Measurements from ENCODE around the gene TFRC. TPM values are rescaled to one million over a fixed set of nuclear protein-coding genes. Genes with fewer than 3 reads are reported as not detected.

TFRC gene
- total RNA-seq, 3 donors from 2014 or later = 57.6 to 116 (median 80.3) TPM

- no peaks in the 10 kb centered on the region for H3K4me1 ChIP-seq
- TF ChIP-seq POLR2A (IDR thresholded peaks at IDR 0.05) (no peak), POLR2AphosphoS5 (IDR thresholded peaks at IDR 0.05) (no peak), CTCF (IDR thresholded peaks at IDR 0.05) (no peak)
- H3K9me3 ChIP-seq = no peaks in the 10 kb centered on the region
- DNase-seq (ENCODE audit: low spot score in 2 of 2) = no peak
- intact Hi-C loops (cut with DNase I; ENCODE audit: low total_unique reads) = no loop called here
- peaks cover 4% of the 10 kb centered on the region for H3K36me3 ChIP-seq
- no peaks in the 10 kb centered on the region for H3K27me3 ChIP-seq
- no peak overlapping the region for H3K4me3 ChIP-seq
- H3K27ac ChIP-seq = no peak overlapping the region
Observed at GRCh38 chr3:196050597-196050996, 31.3 kb downstream of the TFRC start.

DNA sequence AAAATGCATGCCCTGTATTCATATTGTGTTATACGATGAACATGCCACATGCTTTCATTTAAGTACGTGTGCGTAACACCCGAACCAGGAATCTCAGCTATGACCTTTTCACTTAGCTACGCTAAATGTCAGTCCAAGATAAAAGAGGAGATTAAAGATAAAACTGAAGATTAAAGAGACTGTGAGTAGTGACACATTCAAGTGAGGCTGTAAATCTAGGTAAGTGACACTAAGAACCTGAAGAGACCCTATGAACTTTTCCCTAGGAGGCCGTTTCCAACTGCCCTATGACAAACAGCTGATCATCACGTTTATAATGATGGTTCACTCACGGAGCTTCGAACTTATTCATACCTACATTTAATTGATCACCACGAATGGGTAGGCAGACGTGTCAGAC lies 32.2 kb downstream of the TFRC start:
- intact Hi-C loops (cut with DNase I; ENCODE audit: low total_unique reads) = no loop called here
- no peak overlapping the region for H3K27ac ChIP-seq
- TF ChIP-seq POLR2A (IDR thresholded peaks at IDR 0.05) = no peak
- TF ChIP-seq CTCF (IDR thresholded peaks at IDR 0.05) = no peak
- no peak for TF ChIP-seq POLR2AphosphoS5 (IDR thresholded peaks at IDR 0.05)
- no peak for DNase-seq (ENCODE audit: low spot score in 2 of 2)
- no peaks in the 10 kb centered on the region for H3K4me1 ChIP-seq
- no peaks in the 10 kb centered on the region for H3K9me3 ChIP-seq
- H3K27me3 ChIP-seq = no peaks in the 10 kb centered on the region
- peaks cover 3% of the 10 kb centered on the region for H3K36me3 ChIP-seq
- no peak overlapping the region for H3K4me3 ChIP-seq

GRCh38 chr3:196048922-196049598 lies 32.8 kb downstream of the TFRC start:
- no peak for DNase-seq (ENCODE audit: low spot score in 2 of 2)
- Histone ChIP-seq H3K4me1 (no peaks in the 10 kb centered on the region), H3K27ac (no peak overlapping the region), H3K27me3 (no peaks in the 10 kb centered on the region), H3K9me3 (no peaks in the 10 kb centered on the region), H3K4me3 (no peak overlapping the region), H3K36me3 (peaks cover 3% of the 10 kb centered on the region)
- intact Hi-C loops (cut with DNase I; ENCODE audit: low total_unique reads) = no loop called here
- TF ChIP-seq POLR2A (IDR thresholded peaks at IDR 0.05) (no peak), CTCF (IDR thresholded peaks at IDR 0.05) (no peak), POLR2AphosphoS5 (IDR thresholded peaks at IDR 0.05) (no peak)

DNA sequence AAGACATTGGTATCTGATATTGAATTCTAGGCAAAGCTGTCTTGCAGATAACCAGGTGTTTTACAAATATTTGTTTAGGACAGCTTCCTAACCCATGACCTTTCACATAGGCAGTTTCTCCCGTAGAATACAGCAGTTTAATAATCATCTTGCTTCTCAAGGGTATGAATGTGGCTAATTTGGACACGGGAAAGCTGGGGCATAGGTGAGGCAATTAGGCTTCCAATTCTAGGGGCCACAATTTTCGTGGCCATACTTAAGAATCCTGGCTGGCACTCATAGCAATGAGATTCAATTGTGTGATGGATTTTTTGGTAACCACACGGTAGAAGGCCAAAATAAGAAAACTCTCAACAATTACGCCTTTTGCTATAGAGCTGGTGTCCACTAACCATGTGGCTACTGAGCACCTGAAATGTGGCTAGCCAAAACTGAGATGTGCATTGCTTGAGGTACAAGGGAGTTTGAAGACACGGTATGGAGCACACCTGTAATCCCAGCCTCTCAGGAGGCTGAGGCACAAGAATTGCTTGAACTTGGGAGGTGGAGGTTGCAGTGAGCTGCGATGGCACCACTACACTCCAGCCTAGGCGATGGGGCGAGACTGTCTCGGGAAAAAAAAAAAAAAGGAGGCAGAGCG lies 34.4 kb downstream of the TFRC start:
- no peaks in the 10 kb centered on the region for H3K27me3 ChIP-seq
- H3K4me3 ChIP-seq = no peak overlapping the region
- intact Hi-C loops (cut with DNase I; ENCODE audit: low total_unique reads) = no loop called here
- TF ChIP-seq CTCF (IDR thresholded peaks at IDR 0.05) = no peak
- no peak for TF ChIP-seq POLR2A (IDR thresholded peaks at IDR 0.05)
- TF ChIP-seq POLR2AphosphoS5 (IDR thresholded peaks at IDR 0.05) = no peak
- no peaks in the 10 kb centered on the region for H3K4me1 ChIP-seq
- peaks cover 3% of the 10 kb centered on the region for H3K36me3 ChIP-seq
- H3K9me3 ChIP-seq = no peaks in the 10 kb centered on the region
- H3K27ac ChIP-seq = no peak overlapping the region
- no peak for DNase-seq (ENCODE audit: low spot score in 2 of 2)

GRCh38 chr3:196044513-196044912 lies 37.4 kb downstream of the TFRC start:
- intact Hi-C loops (cut with DNase I; ENCODE audit: low total_unique reads) = no loop called here
- Histone ChIP-seq H3K27me3 (no peaks in the 10 kb centered on the region), H3K9me3 (peaks cover 0 to 9% of the 10 kb centered on the region in 2 donors), H3K27ac (no peak overlapping the region), H3K4me3 (no peak overlapping the region), H3K36me3 (no peaks in the 10 kb centered on the region), H3K4me1 (no peaks in the 10 kb centered on the region)
- no peak for DNase-seq (ENCODE audit: low spot score in 2 of 2)
- TF ChIP-seq POLR2A (IDR thresholded peaks at IDR 0.05) (no peak), POLR2AphosphoS5 (IDR thresholded peaks at IDR 0.05) (no peak), CTCF (IDR thresholded peaks at IDR 0.05) (no peak)
